GM19099 (cell line): ENCODE data around the gene ATXN2.

Experiments used
- POLR2A ChIP-seq: IDR thresholded peaks from 3 replicates; pipeline ENCODE4 v1.6.1; 2011; ENCODE audit warnings: low read depth; ENCODE audit not compliant: insufficient read length; ENCODE audit errors: extremely low read depth

Gene ATXN2

DNA sequence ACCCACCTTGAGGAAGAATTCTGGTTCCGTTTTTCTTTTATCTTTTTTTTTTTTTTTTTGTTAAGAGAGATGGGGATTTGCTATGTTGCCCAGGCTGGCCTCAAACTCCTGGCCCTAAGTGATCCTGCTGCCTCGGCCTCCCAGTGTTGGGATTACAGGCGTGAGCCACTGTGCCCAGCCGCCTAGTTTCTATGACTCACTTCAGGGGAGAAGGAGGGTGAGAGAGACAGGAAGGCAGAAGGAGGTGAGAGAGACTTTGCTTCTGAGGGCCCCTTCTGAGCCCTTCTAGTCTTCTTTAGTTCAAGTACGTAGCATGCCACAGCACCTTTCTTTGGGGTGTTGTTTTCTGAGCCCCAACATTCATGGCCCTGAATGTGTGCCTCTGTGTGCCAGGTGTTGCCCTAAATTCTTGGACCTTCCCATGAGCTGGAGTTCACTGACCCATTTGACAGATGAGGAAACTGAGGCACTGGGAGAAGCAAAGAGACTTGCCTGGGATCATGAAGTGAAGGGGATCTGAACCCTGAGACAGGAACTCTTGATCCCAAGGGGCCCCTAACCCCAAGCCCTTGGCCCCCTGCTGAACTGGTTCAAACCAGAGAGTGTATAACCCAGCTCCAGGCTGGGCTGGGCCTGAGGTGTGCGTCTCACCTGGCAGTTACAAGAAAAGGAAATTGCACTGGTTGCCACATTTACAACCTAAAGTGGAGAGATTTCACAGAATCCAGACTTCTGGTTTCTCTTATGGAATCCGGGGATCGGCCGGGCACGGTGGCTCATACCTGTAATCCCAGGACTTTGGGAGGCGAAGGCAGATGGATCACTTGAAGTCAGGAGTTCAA, 172.6 kb downstream of the ATXN2 start:
- TF ChIP-seq POLR2A, result no peak

DNA sequence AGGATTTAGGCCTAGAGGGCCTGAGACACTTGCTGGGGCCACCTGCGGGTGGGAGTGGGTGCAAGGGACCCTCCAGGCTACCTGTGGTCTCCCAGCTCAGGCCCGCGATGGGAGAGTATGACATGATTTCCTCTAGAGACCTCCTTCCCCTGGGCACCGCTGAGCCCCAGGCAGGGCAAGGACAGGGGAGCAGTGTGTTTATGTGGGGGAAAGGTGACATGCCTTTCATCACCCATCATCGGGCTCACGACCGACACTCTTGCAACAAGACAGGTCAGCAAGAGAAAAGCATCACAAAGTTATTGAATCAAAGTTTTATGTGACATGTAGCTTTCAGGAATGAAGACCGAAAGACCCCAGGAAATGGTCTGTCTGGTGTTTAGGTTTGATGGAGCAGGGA, 173.5 kb downstream of the ATXN2 start:
- no peak for TF ChIP-seq POLR2A

DNA sequence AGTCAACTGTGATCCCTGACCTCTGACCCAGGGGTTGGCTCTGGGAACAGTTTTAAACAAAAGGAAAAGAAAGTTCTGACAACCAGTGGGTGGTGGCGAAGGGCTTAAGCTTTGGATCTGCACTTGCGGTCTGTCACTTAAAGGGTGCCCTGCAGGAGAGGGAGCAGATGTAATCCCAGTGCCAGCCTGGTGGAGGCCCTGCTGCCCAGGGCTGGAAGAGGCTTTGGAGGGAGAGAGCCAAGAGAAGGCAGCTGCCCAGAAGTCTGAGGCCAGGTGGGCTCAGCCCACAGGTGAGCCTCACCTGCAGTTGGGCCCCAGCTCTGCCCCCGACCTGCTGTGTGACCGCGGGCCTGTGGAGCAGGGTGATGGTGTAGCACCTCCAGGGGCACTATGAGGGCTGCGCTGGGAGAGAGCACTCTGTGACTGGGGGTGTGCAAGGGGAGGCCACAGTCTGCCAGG, 174.3 kb downstream of the ATXN2 start:
- no peak for TF ChIP-seq POLR2A

DNA sequence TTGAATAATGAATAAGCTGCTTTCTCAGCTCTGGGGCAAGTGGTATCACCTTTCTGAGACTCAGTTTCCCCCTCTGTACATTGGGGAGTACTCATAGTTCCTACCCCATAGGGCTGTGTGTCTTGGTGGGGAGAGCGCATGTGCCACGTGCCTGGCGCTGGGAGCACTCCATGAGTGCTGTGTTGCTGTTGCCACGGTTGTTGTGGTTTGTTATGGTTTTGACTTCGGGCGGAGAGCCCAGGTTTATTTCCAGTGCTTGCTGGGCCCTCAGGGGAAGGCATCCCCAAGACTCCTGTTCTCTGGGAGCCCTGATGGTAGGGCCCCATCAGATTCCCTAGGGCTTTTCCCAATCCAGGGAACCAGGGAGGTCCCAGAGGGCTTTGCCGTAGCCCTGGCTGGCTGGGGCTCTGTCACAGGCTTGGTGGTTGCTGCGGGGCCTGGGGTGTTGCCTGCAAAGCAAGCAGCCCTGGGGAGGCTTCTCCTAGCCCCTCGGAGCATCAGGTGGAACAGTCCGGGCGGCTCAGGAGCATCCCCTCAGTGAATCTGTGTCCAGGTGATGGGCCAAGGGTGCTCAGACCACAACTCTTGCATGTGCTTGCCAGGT, 174.8 kb downstream of the ATXN2 start:
- no peak for TF ChIP-seq POLR2A

DNA sequence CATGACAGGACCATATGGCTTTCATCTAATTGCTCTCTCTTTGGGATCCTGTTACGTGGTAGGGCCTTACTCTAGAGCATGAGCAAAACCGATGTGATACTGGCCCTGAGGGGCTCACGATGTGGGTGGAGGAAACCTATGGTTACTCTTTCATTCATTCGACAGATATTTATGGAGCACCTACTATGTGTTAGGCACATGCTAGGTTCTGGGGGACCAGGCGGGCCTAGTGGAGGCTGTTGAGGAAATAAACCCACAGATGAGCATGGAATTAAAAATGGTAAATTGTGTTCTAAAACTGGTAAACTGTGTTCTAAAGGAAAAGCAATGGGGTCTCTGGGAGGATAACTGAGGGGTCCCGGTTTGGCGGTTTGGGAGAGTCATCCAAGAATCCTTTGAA, 178.6 kb downstream of the ATXN2 start:
- no peak for TF ChIP-seq POLR2A

DNA sequence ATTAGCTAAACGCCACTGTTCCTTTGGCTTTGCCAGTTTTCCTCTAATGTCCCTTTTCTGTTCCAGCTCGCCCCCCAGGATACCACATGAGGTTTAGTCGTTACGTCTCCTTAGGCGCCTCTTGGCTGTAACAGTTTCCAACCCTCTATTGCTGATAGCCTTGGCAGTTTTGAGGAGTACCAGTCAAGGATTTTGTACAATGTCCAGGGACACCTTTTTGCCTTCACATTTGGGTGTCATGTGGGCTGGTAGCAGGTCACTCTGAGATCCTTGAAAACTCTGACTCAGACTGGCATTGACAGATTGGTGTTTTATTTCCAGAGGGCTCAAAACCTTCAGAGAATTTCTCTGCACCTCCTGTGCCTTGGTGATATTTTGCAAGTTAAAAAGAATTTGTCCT, 179.3 kb downstream of the ATXN2 start:
- TF ChIP-seq POLR2A, result no peak

DNA sequence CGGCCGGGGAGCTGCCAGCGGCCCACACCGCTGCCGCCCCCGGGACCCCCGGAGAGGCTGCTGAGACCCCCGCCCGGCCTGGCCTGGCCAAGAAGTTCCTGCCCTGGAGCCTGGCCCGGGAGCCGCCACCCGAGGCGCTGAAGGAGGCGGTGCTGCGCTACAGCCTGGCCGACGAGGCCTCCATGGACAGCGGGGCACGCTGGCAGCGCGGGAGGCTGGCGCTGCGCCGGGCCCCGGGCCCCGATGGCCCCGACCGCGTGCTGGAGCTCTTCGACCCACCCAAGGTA, 180.6 kb downstream of the ATXN2 start:
- TF ChIP-seq POLR2A, result no peak

DNA sequence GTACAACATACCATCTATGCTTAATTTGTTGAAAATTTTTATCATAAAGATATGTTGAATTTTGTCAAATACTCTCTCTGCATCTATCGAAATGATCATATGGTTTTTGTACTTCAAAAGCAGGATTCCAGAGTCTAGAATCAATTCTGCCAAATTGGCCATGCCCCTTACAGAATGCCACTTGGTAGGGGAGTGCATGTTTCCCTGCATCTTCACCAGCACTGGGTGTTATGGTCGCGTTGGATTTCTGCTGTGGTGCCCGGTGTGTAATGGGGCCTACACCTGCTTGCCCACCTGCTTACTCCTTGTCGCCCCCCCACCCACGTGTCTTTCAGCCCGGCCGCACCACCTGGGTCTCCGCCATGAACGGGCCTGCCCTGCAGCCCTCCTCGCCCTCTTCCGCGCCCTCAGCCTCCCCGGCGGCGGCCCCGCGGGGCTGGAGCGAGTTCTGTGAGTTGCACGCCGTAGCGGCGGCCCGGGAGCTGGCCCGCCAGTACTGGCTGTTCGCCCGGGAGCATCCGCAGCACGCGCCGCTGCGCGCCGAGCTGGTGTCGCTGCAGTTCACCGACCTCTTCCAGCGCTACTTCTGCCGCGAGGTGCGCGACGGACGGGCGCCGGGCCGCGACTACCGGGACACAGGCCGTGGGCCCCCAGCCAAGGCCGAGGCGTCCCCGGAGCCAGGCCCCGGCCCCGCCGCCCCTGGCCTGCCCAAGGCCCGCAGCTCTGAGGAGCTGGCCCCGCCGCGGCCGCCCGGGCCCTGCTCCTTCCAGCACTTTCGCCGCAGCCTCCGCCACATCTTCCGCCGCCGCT, 181.1 kb downstream of the ATXN2 start:
- TF ChIP-seq POLR2A, result no peak

DNA sequence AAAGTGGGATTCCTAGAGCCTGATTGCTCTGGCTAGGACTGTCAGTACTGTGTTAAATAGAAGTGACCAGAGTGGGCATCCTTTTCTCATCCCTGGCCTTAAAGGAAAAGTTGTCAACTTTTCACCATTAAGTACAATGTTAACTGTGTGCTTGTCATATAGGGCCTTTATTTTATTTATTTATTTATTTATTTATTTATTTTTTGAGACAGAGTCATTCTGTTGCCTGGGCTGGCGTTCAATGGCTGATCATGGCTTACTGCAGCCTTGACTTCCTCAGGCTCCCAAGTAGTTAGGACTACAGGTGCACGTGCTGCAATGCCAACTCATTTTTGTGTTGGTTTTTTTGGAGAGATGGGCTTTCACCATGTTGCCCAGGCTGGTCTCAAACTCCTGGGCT, 181.8 kb downstream of the ATXN2 start:
- TF ChIP-seq POLR2A, result no peak

DNA sequence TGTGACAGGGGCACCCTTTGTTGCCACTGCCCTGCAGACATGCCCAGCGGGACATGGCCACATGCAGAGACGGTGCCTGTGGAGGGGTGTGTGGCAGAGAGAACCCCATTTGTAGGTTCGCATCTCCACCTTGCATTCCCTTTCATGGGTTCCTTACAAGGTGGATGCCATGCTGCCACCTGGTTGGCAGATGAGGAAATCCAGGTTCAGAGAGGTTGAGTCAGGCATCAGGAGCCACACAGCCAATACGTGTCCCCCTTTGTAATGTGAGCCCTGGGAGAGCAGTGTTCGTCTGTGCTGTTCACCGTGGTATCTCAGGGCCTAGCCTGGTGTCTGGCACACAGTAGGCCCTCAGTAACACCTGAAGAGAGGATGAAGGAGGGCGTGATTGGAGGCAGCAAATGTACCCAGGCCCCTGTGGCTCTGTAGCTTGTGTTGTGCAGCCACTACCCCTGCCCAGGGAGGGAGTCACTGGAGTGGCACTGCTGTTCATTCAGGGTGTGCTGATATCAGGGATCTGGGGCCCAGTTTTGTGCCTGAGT, 184.3 kb downstream of the ATXN2 start:
- TF ChIP-seq POLR2A, result no peak

DNA sequence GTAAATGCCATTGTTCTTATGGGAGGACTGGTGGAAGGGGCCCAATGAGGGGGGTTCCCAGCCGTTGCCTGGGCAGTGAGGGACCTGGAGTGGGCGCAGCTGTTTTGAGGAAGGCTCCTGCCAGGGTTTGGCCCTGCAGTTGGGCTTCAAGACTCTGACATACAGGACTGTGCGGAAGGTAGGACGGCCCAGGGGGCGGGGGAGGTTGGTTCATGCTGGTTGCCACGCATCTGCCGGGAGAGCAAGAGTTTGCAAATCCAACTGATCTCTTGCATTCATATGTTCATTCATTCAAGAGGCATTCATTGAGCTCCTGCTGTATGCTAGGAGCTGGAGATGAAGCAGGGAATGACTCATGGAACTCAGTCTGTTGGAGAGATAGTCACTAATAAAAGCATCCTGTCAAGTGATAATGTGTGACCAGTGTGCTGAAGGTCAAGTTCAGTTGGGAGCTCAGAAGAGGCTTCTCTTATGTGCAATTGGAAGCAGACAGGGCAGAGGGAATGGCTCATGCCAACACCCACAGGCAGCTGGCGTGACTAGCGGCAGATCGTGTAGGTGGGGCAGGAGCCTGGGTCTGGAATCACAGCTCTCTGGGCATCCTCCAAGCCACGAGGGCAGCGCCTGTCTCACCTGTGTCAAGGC, 185.6 kb downstream of the ATXN2 start:
- TF ChIP-seq POLR2A, result no peak

DNA sequence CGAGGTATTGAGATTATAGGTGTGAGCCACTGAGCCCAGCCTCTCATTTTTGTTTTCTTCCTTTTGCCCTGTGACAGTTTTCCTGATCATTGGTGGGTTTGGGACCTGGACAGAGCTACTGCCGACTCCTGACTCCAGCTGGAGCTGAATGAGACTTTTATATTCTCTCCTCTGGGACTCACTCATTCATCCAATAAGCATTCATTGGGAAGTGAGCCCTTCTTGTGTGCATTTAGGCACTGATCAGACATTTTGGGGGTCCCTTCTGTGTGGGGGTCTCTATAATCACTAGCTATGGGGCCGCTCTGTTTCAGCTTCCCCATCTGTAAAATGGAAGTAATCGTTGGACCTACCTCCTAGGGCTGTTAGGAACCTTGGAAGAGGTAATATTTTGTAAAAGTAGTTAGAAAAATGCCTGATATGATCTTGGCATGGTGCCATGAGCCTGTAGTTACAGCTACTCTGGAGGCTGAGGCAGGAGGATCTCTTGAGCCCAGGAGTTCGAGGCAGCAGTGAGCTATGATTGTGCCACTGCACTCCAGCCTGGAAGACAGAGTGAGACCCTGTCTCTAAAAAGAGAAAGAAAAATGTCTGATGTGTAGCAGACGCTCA, 186.2 kb downstream of the ATXN2 start:
- TF ChIP-seq POLR2A, result no peak

DNA sequence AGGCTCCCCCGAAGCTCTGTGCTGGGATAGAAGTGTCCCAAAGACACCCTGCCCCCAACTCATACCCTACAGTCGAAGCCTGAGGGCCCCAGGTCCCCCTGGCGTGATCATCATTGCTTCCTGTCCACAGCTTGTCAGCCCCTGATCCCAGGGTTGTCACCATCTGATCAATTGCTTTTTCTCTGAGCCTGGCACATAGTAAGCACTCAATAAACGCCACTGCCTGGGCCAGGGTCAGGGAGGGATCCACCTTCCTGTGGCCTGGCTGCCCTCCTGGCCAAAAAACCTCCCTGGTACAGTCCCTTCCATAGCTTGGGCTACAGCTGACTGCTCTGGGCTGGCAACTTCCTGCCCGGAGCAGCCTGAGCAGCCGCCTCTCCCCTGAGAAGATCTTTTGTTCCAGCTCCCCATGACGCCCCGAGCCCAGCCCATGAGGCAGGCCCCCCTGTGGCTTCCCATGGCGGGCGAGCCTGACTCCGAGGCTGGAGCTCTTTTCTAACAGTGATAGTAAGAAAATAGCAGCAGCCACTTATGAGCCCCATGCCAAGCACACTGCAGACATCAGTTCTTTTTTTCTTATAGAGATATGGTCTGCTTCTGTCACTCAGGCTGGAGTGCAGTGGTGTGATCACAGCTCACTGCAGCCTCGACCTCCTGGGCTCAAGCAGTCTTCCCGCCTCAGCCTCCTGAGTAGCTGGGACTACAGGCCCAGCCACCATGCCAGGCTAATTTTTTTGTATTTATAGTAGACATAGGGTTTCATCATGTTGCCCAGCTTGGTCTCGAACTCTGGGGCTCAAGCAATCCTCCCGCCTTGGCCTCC, 186.9 kb downstream of the ATXN2 start:
- no peak for TF ChIP-seq POLR2A

DNA sequence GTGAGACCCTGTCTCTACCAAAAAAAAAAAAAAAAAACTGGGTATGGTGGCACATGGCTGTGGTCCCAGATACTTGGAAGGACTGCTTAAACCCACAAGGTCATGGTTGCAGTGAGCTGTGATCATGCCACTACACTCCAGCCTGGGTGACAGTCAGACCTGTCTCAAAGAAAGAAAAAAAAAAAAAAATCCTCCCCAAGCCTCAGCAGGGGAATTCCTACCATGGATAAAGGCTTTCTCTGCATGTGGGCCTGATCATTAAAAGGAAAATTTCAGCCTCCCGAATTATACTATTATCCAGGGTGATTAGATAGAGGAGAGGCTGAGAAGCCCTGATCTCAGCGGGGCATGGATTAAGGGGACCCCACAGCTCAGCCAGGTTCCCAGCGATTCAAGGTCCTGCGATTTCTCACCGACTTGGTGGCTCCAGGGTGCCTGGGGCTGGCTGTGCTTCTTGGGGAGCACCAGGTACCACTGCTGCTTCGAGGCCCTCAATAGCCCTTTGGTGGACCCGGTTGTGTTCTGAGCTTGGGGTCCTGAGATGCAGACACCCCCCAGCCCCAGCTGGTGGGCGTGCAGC, 187.8 kb downstream of the ATXN2 start:
- no peak for TF ChIP-seq POLR2A
